Thymus (tissue), 11 donors: ENCODE data around the gene TEAD1. TPM values are rescaled to one million over a fixed set of nuclear protein-coding genes. Genes with fewer than 3 reads are reported as not detected.

Source experiments
- DNase-seq, 9 donors: peaks; one replicate each; pipeline ENCODE4 v3.0.0-alpha.2; 2013; ENCODE audit warnings: low spot score in 9 of 9, low read depth in 6 of 9, missing footprints in 1 of 9
- H3K27ac ChIP-seq, 2 donors: one replicate each; pipeline ENCODE4 v1.5.1; 2013; ENCODE audit warnings: control low read depth in 1 of 2, low read depth in 1 of 2, low read length in 1 of 2, mild to moderate bottlenecking in 1 of 2, moderate library complexity in 1 of 2
- H3K27me3 ChIP-seq, 2 donors: one replicate each; pipeline ENCODE4 v1.5.1; 2013; ENCODE audit warnings: low read length in 1 of 2; ENCODE audit not compliant: control insufficient read depth in 2 of 2, insufficient read depth in 1 of 2
- H3K36me3 ChIP-seq, 2 donors: one replicate each; pipeline ENCODE4 v1.5.1; 2013; ENCODE audit warnings: low read length in 1 of 2, mild to moderate bottlenecking in 1 of 2, moderate library complexity in 1 of 2; ENCODE audit not compliant: control insufficient read depth in 2 of 2, insufficient read depth in 2 of 2
- H3K4me1 ChIP-seq, 2 donors: one replicate each; pipeline ENCODE4 v1.5.1; 2013; ENCODE audit warnings: low read length in 2 of 2; ENCODE audit not compliant: control insufficient read depth in 2 of 2, insufficient read depth in 2 of 2
- H3K4me3 ChIP-seq, 2 donors: one replicate each; pipeline ENCODE4 v1.5.1; 2013; ENCODE audit warnings: low read length in 2 of 2, control low read depth in 1 of 2, mild to moderate bottlenecking in 1 of 2
- H3K9me3 ChIP-seq, 2 donors: one replicate each; pipeline ENCODE4 v1.5.1; 2013; ENCODE audit warnings: low read length in 1 of 2, mild to moderate bottlenecking in 1 of 2; ENCODE audit not compliant: control insufficient read depth in 2 of 2, insufficient read depth in 1 of 2
- WGBS: extraction: QIAGEN DNeasy Blood & Tissue Kit; methylation state at CpG from one replicate; pipeline ENCODE4 v1.1.7; 2013; 5-methylcytosine and 5-hydroxymethylcytosine counted together
- polyA plus RNA-seq: library from polyadenylated mRNA; stranded (reverse); fragments of 200-250 nt; gene quantifications from one replicate; pipeline ENCODE4 v1.2.3, GENCODE V29; 2013
- total RNA-seq: library from RNA; stranded (reverse); fragments of 120-200 nt; gene quantifications from one replicate; pipeline ENCODE4 v1.2.4, GENCODE V29; 2013
- donor health status: healthy.

The TEAD1 gene
- total and polyA plus RNA-seq, 2 donors = 3.7 to 5.4 TPM

- H3K4me3 ChIP-seq = no peak overlapping the region
- 75% methylated on average over 7 of the region's 7 CpGs for WGBS
- H3K4me1 ChIP-seq = peaks cover 4 to 16% of the 10 kb centered on the region in 2 donors
- no peak for DNase-seq
- H3K9me3 ChIP-seq = no peaks in the 10 kb centered on the region
- peaks cover 3 to 28% of the 10 kb centered on the region in 2 donors for H3K27me3 ChIP-seq
- H3K36me3 ChIP-seq = no peaks in the 10 kb centered on the region
- H3K27ac ChIP-seq = no peak overlapping the region
Measured at GRCh38 chr11:12721816-12722604, 47.8 kb downstream of the TEAD1 start.

DNA sequence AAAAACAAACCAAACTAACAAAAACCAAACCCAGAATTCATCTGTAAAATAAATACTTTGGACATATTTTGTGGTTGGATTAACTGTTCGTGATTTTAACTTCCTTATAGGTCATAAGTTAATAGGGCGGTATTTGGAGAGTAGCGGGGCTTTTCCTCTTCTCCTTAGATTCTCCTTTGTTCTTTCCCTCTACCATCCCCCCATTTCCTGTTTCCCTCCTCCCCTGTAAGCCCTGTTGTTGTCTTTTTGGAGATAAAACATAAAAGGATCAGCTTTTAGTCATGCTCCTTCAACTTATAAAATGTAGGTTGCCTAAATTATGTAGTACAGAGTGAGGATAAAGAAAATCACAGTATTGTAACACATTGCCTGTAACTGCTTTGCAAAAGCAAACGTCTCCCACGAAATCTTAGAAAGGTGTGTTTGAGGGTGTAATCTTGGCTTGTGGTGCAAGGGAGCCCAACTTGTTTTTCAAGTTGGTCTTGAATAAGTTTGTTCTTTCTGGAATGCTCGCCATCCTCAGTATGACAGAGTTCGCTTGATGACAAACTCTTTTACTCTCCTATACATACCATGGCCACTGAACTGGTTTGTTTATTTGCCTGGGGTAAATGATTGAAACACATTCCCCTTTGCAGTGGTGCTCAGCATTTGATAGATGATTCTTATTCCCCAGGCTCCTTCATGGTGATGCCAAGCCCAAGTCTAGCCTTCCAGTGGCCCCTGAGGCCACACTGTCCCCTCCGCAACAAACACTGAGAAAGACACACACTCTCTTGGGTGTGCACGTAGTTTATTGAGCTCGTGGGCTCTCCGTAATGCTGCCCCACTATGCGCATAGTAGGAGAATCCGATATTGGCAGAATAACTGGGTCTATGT is 49.4 kb downstream of the TEAD1 start:
- 59% methylated on average over 13 of the region's 13 CpGs for WGBS
- no peaks in the 10 kb centered on the region for H3K36me3 ChIP-seq
- H3K9me3 ChIP-seq = no peaks in the 10 kb centered on the region
- no peak for DNase-seq
- peaks cover 0 to 7% of the 10 kb centered on the region in 2 donors for H3K4me1 ChIP-seq
- no peak overlapping the region for H3K4me3 ChIP-seq
- H3K27ac ChIP-seq = no peak overlapping the region
- peaks cover 3 to 26% of the 10 kb centered on the region in 2 donors for H3K27me3 ChIP-seq

DNA sequence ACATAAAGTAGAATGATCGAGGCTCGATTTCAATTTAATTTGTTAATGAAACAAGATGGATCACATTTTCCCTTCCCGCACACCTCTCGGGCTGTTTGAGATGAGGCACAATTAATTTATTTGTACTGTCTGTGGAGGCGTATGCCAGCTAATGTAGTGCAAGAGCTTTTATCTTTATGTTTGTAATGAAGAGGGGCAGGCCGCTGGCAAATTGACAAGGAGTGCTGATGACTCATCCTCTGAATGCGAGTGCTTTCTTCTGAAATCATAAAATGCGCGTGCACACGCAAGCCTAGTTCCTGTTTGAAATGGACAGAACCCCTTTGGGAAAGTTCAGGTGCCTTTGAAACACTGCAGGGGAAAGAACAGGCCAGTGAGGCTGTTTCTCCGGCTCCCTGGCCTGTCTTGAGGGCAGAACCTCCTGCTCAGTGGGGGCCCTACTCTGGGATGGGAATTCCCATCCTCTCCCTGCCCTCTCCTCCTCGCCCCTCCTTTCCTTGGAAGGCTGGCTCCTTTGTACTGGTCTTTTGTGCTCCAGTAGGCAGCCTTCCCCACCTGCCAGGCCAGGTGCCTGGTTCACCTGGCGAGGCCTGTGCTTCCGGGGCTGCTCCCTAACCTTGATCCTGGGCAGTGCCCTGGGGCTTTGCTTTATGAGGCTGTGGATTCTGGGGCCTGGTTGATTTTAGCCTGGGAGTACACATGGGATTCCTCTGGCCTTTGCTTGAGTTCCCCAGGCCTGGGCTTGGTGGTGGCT is 50.3 kb downstream of the TEAD1 start:
- no peaks in the 10 kb centered on the region for H3K9me3 ChIP-seq
- peak in 1 of 9 donors; percentile 18 for DNase-seq
- 86% methylated on average over 14 of the region's 14 CpGs for WGBS
- peaks cover 0 to 3% of the 10 kb centered on the region in 2 donors for H3K4me1 ChIP-seq
- H3K27me3 ChIP-seq = peaks cover 3 to 22% of the 10 kb centered on the region in 2 donors
- peak overlapping the region in 1 of 2 donors; percentile 15 for H3K27ac ChIP-seq
- H3K36me3 ChIP-seq = no peaks in the 10 kb centered on the region
- no peak overlapping the region for H3K4me3 ChIP-seq

DNA sequence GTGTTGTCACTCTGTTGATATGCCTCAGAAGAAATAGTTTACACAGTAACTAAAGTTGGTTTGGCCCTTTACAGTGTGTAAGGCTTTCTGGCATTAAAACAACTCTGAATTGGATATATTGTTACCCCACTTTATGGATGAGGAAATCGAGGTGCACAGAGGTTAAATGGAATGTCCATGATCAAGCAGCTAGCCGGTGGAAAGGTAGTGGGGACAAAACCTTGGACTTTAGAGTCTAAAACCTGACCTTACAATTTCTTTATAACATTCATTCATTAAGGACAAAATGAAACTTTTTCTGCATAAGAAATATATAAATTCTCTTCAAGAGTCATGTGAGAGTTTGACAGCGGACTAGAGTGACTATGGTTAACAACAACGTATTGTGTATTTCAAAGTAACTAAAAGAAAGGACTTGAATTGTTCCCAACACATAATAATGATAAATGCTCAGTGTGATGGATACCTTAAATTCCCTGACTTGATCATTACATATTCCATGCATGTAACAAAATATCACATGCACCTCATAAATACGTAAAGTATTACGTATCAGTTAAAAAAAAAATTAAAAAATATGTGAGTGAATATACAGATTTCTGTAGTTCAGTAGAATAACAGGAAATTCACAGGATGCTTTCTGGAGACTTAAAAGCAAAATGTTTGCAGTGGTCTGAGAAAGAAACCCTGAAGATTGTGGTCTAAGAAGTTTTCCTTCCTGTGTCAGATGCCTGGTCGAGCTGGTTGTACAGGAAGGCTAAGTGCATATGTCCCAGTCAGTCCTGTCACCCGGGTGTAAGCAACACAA is 51.0 kb downstream of the TEAD1 start:
- Histone ChIP-seq H3K27ac (no peak overlapping the region), H3K36me3 (no peaks in the 10 kb centered on the region), H3K27me3 (peaks cover 3 to 22% of the 10 kb centered on the region in 2 donors), H3K9me3 (no peaks in the 10 kb centered on the region), H3K4me3 (no peak overlapping the region), H3K4me1 (peaks cover 0 to 3% of the 10 kb centered on the region in 2 donors)
- 55% methylated on average over 8 of the region's 8 CpGs for WGBS
- DNase-seq = no peak

GRCh38 chr11:12725863-12726682 is 51.9 kb downstream of the TEAD1 start:
- Histone ChIP-seq H3K36me3 (no peaks in the 10 kb centered on the region), H3K4me3 (no peak overlapping the region), H3K9me3 (no peaks in the 10 kb centered on the region), H3K4me1 (peaks cover 0 to 3% of the 10 kb centered on the region in 2 donors), H3K27ac (no peak overlapping the region), H3K27me3 (peaks cover 3 to 16% of the 10 kb centered on the region in 2 donors)
- no peak for DNase-seq
- WGBS = 74% methylated on average over 8 of the region's 8 CpGs

GRCh38 chr11:12727563-12728211 is 53.5 kb downstream of the TEAD1 start:
- Histone ChIP-seq H3K36me3 (no peaks in the 10 kb centered on the region), H3K27me3 (peaks cover 0 to 8% of the 10 kb centered on the region in 2 donors), H3K9me3 (no peaks in the 10 kb centered on the region), H3K27ac (no peak overlapping the region), H3K4me1 (peaks cover 0 to 3% of the 10 kb centered on the region in 2 donors), H3K4me3 (no peak overlapping the region)
- WGBS = 84% methylated on average over 5 of the region's 5 CpGs
- DNase-seq = no peak

GRCh38 chr11:12728417-12728816 is 54.2 kb downstream of the TEAD1 start:
- peaks cover 0 to 8% of the 10 kb centered on the region in 2 donors for H3K27me3 ChIP-seq
- H3K9me3 ChIP-seq = no peaks in the 10 kb centered on the region
- H3K27ac ChIP-seq = no peak overlapping the region
- H3K4me1 ChIP-seq = peaks cover 0 to 3% of the 10 kb centered on the region in 2 donors
- WGBS = 84% methylated on average over 4 of the region's 4 CpGs
- DNase-seq = no peak
- H3K4me3 ChIP-seq = no peak overlapping the region
- no peaks in the 10 kb centered on the region for H3K36me3 ChIP-seq
